HL-60/S4 treated with phorbol 12-myristate 13-acetate at 8.2 ng/mL for 4 days and 3 days (cell line): ENCODE data around the gene SCN10A.

ENCODE experiments used
- in situ Hi-C: fragments of 300-500 bp; cut with MboI; formaldehyde crosslinking; loops from 2 replicates; pipeline ENCODE4 v1.15.0; 2022; ENCODE audit warnings: low sequenced_read_pairs

The SCN10A gene

DNA sequence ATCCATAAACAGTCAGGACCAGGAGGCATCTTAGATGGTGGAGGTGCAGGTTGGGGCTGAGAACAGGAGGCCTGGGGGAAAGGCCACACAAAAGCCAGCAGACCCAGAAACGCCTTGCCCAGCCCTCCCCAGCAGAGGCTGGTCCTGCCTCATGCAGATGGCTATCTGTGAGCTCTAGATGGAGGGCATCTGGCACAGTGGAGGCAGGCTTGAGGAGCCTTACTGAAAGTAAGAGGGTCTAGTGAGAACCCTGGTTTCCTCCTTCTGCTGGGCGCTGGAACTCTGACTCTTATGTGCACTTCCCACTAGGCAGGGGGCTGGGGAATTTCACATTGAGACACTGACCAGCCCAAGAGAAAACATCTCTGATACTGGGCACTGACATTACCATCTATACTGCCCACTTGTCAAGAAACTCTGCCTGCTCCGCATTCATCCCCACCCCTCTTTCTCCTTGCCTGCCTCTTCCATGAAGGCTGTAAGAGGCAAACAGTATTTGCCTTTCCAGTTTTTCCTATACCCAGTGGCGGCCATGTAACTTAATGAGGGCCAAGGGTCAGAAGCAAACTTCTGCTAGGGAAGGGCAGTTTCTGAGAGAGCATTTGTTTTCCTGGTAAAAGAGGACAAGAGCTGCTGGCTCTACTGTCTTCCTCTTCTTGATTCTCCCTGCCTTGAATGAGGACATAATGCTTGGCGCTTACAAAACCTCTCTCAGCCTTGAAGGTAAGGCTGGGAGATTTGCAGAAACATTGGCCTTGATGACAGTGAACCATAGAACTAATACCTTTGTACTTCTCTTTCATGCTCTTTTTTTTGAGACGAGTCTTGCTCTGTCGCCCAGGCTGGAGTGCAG lies 162.1 kb downstream of the SCN10A start:
- in situ Hi-C loops, result no loop called here

DNA sequence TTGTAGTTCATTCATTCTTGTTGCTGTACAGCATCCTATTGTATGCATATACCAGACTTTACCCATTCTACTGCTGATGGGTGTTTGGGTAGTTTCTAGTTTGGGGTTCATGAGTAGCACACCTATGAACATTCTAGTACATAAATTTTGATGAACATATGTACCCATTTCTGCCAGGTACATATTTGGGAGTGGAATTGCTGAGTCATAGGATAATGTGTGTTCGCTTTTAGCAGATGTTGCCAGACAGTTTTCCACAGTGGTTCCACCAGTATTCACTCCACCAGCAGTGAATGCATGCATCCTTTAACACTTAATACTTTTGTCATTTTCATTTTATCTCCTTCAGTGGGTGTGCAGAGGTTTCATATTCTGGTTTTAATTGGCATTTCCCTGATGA lies 163.1 kb downstream of the SCN10A start:
- in situ Hi-C loops, result no loop called here

DNA sequence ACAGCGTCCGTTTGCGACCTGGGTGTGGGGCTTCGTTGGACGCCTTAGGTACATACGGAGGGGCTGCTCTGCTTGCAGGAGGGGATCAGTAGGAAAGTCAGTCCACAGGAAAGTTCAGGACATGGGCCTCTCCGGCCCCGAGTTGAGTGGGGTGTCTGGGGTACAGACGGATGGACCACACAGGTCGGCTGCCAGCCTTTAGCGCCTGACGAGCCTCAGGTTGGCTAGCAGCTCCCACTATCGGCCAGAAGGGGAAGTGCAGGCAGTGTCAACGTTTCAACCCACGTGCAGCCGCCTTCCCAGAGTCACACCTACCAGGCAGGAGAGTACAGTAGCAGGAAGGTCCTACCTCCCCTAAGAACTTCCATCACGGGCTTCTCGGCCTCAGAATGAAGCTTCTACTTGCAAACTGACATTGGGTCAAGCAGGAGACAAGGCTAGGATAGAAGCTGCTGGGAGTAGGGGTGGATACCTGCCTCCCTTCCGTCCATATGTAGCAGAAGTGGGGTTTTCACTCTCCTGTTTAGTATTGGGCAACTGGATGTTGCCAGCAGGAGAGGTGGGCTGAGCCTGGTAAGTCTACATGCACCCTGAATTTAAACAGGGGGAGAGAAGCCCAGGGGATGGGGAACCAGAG lies 164.7 kb downstream of the SCN10A start:
- in situ Hi-C loops, result no loop called here

GRCh38 chr3:38650248-38650951 lies 165.6 kb downstream of the SCN10A start:
- in situ Hi-C loops, result no loop called here

DNA sequence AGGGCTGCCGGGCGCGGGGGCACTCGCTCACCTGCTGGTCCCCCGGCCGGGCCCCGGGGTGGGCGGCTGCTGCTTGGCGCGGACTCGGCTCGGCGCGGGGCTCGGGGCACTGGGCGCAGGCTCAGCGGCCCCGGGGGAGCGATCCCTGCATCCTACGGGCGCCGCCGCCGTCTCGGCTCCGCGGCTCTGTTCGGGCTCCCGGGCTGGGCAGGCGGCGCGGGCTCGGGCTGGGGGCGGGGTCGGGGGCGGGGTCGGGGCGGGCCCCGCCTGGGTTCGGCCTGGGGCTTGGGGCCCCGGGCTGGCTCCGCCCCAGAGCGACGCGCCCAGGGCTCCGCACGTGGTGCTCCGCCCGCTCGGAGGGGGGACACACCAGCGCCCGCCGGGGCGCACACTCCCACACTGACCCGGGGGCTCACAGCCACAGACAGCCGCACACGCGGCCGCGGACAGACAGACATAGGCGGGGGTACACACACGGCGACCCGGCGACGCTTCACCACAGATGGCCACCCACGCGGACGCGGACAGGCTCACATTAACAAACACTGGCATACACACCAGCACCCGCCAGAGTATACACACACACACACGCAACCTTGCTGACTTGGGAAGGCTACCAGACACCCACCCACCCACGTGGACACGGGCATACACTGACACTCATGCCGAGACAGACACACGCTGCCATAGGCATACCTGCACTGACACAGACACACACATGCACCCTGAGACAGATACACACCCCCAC lies 166.3 kb downstream of the SCN10A start, which contains the start of gene SCN5A:
Gene SCN5A (minus strand): TSS at position 188 of the 748 bp plus-strand sequence. CDS start 16,380 bp downstream, outside the sequence.
- in situ Hi-C loops, result no loop called here

DNA sequence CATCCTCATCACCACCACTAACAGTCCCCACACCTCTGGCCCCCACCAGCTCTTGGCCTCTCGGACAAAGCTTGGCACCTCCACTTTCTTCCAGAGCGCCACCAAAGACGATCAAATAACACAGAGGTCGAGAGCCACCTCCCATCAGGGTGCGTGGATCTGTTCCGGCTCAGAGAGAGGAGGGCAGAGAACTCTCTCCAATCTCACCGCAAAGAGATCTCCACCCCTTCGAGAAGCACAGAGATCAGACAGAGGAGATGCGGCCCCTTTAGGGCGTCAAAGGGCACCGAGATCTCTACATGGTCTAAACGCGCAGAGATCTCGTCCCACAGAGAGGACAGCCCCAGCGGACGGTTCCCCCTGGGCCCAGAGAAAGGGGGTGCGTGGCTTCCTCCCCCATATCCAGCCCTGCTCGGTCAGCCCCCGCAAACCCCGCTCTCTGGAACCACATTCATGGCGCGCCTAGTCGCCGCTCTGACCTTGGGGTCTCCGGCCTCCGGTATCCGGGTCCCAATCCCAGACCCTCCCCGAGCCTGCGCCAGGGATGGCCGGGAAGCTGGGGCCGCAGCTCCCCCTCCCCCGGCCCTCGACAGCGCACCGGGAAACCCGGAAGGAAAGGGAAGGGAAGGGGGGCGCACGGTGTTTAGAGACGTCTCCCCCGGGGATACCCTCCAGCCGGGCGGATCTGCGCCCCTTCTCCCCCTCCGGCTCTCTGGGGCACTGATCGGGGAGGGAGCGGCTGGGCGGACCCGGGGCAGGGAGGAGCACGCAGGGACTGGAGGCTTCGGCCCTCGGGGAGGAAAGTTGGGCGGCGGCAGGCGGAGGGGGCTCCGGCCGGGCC lies 167.1 kb downstream of the SCN10A start:
- in situ Hi-C loops, result no loop called here

- in situ Hi-C loops, result no loop called here
Observed at GRCh38 chr3:38648024-38648658, 167.9 kb downstream of the SCN10A start.

- in situ Hi-C loops, result no loop called here
Observed at GRCh38 chr3:38647217-38647970, 168.6 kb downstream of the SCN10A start.
